Measurements from ENCODE around the gene MSLN.

MSLN gene

GRCh38 chr16:728890-729744 lies 31.4 kb upstream of the MSLN start:
- no peak overlapping the region for H3K27ac ChIP-seq (ENCODE audit: low read depth in 2 of 2, low read length in 2 of 2)
- H3K4me1 ChIP-seq (ENCODE audit: control insufficient read depth in 2 of 2, insufficient read depth in 2 of 2, low read length in 2 of 2), result peaks cover 10 to 20% of the 10 kb centered on the region in 2 donors
- peaks cover 9 to 22% of the 10 kb centered on the region in 2 donors for H3K27me3 ChIP-seq (ENCODE audit: control insufficient read depth in 2 of 2, insufficient read depth in 2 of 2, low read length in 2 of 2)
- peaks cover 20 to 21% of the 10 kb centered on the region in 2 donors for H3K36me3 ChIP-seq (ENCODE audit: control insufficient read depth in 2 of 2, insufficient read depth in 2 of 2, low read length in 2 of 2)
- no peak overlapping the region for H3K9ac ChIP-seq (ENCODE audit: low read depth in 1 of 2, low read length in 2 of 2)
- no peaks in the 10 kb centered on the region for H3K9me3 ChIP-seq (ENCODE audit: control insufficient read depth in 2 of 2, low read length in 2 of 2)
- H3K4me3 ChIP-seq (ENCODE audit: low read length in 2 of 2), result no peak overlapping the region

DNA sequence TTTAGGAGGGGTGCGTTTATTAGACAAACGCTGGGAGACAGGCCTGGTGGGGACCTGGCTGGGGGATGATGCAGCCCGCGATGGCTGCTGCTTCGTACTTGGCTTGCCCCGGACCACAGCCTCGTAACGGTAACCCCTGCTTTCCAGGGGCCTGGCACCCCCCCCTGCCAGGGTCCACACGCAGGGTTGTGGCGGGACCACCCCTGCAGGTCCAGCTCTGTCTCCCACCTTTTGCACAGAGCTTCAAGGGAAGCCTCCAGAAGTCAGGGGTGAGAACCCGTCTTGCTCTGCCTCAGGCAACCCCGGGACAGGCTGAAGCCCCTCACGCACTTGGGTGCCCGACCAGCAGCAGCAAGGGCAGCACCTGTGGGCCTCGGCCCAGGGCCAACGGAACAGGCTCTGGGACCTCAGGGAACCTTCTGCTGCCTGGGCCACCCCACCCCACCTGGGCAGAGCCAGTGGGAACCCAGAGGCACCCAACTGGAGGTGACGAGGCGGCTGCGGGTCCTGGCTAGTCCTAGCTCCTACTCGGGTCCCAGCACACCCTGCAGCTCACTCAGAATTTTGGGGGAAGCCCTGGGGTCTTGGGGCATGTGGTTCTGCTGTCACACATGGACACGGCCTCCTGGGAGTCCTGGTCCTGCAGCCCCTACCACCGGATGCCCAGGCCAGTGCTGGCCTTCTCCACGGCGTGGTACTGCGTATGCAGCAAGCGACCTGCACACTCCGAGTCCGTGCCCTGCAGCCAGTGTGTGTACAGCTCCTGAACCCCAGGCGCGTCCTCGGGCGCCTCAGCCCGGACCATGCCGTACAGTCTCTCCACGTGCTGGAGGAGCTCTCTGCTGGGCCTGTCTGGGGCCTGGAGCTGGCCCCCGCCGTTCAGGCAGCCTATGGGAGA lies 30.5 kb upstream of the MSLN start:
- peaks cover 10 to 20% of the 10 kb centered on the region in 2 donors for H3K4me1 ChIP-seq (ENCODE audit: control insufficient read depth in 2 of 2, insufficient read depth in 2 of 2, low read length in 2 of 2)
- H3K9ac ChIP-seq (ENCODE audit: low read depth in 1 of 2, low read length in 2 of 2), result no peak overlapping the region
- peaks cover 27 to 28% of the 10 kb centered on the region in 2 donors for H3K36me3 ChIP-seq (ENCODE audit: control insufficient read depth in 2 of 2, insufficient read depth in 2 of 2, low read length in 2 of 2)
- H3K27ac ChIP-seq (ENCODE audit: low read depth in 2 of 2, low read length in 2 of 2), result no peak overlapping the region
- H3K9me3 ChIP-seq (ENCODE audit: control insufficient read depth in 2 of 2, low read length in 2 of 2), result no peaks in the 10 kb centered on the region
- no peak overlapping the region for H3K4me3 ChIP-seq (ENCODE audit: low read length in 2 of 2)
- peaks cover 9 to 22% of the 10 kb centered on the region in 2 donors for H3K27me3 ChIP-seq (ENCODE audit: control insufficient read depth in 2 of 2, insufficient read depth in 2 of 2, low read length in 2 of 2)

DNA sequence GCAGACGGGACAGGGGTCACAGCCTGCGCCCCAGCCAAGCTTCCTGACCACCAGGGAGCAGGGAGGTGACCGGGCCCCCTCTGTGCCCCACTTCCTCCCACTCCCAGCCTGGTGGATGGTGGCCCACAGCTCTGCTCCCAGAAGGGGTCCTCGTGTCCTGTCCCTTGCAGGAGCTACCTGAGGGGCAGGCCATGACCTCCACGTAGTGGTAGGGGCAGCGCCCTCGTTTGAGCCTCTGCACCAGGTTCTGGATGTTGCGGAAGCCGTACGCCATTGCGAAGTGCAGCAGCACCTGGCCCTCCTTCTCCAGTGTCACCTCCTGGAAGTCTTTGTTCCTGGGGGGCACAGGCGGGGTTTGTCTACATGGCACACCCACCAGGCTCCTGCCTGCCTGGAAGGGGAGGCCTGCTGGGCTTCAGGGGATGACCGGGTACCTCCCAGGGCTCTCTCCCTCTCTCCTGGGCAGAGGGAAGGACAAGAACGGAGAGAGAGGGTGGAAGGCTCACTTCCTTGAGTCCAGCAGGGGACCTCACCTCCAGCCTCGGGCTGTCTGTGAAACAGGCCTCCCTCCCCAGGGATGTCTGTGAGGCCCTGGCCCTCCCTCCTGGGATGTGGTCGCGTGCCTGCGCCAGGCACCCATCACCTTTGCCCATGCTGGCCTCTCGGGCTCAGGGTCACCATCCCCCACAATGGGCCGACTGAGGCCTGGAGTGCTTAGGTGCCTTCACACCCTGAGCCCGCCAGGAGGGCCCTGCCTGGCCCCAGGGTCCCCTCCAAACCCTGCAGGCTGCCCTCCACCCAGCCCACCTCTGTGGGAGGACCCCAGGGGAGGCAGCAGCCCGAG lies 29.6 kb upstream of the MSLN start:
- H3K4me3 ChIP-seq (ENCODE audit: low read length in 2 of 2), result no peak overlapping the region
- H3K27ac ChIP-seq (ENCODE audit: low read depth in 2 of 2, low read length in 2 of 2), result no peak overlapping the region
- no peaks in the 10 kb centered on the region for H3K9me3 ChIP-seq (ENCODE audit: control insufficient read depth in 2 of 2, low read length in 2 of 2)
- no peak overlapping the region for H3K9ac ChIP-seq (ENCODE audit: low read depth in 1 of 2, low read length in 2 of 2)
- peaks cover 4 to 14% of the 10 kb centered on the region in 2 donors for H3K27me3 ChIP-seq (ENCODE audit: control insufficient read depth in 2 of 2, insufficient read depth in 2 of 2, low read length in 2 of 2)
- H3K4me1 ChIP-seq (ENCODE audit: control insufficient read depth in 2 of 2, insufficient read depth in 2 of 2, low read length in 2 of 2), result peaks cover 10 to 17% of the 10 kb centered on the region in 2 donors
- H3K36me3 ChIP-seq (ENCODE audit: control insufficient read depth in 2 of 2, insufficient read depth in 2 of 2, low read length in 2 of 2), result peaks cover 32 to 33% of the 10 kb centered on the region in 2 donors

DNA sequence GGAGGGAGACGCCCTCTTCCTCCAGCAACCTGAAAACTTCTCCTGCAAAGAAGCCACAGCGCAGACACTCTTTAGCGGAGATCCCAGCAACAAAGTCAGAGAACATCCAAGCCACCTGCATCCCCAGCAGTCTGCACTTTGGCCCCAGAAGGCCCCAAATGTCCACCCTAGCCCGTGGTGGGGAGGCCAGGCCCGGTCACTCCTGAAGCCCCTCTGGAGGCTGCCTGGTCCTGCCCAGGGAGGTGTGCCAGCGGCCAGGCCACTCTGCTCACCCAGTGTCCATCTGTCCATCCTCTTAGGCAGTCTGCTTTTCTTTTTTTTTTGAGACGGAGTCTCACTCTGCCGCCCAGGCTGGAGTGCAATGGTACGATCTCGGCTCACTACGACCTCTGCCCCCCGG lies 28.2 kb upstream of the MSLN start:
- Histone ChIP-seq H3K4me1 (ENCODE audit: control insufficient read depth in 2 of 2, insufficient read depth in 2 of 2, low read length in 2 of 2) (peaks cover 7 to 8% of the 10 kb centered on the region in 2 donors), H3K36me3 (ENCODE audit: control insufficient read depth in 2 of 2, insufficient read depth in 2 of 2, low read length in 2 of 2) (peaks cover 38 to 45% of the 10 kb centered on the region in 2 donors), H3K27ac (ENCODE audit: low read depth in 2 of 2, low read length in 2 of 2) (no peak overlapping the region), H3K9ac (ENCODE audit: low read depth in 1 of 2, low read length in 2 of 2) (no peak overlapping the region), H3K9me3 (ENCODE audit: control insufficient read depth in 2 of 2, low read length in 2 of 2) (no peaks in the 10 kb centered on the region), H3K27me3 (ENCODE audit: control insufficient read depth in 2 of 2, insufficient read depth in 2 of 2, low read length in 2 of 2) (peaks cover 0 to 4% of the 10 kb centered on the region in 2 donors), H3K4me3 (ENCODE audit: low read length in 2 of 2) (no peak overlapping the region)

GRCh38 chr16:732936-733335 lies 27.6 kb upstream of the MSLN start:
- H3K27ac ChIP-seq (ENCODE audit: low read depth in 2 of 2, low read length in 2 of 2), result no peak overlapping the region
- H3K4me1 ChIP-seq (ENCODE audit: control insufficient read depth in 2 of 2, insufficient read depth in 2 of 2, low read length in 2 of 2), result peaks cover 3 to 4% of the 10 kb centered on the region in 2 donors
- peaks cover 41 to 50% of the 10 kb centered on the region in 2 donors for H3K36me3 ChIP-seq (ENCODE audit: control insufficient read depth in 2 of 2, insufficient read depth in 2 of 2, low read length in 2 of 2)
- no peaks in the 10 kb centered on the region for H3K27me3 ChIP-seq (ENCODE audit: control insufficient read depth in 2 of 2, insufficient read depth in 2 of 2, low read length in 2 of 2)
- H3K9me3 ChIP-seq (ENCODE audit: control insufficient read depth in 2 of 2, low read length in 2 of 2), result no peaks in the 10 kb centered on the region
- no peak overlapping the region for H3K9ac ChIP-seq (ENCODE audit: low read depth in 1 of 2, low read length in 2 of 2)
- H3K4me3 ChIP-seq (ENCODE audit: low read length in 2 of 2), result no peak overlapping the region

GRCh38 chr16:733382-734207 lies 26.9 kb upstream of the MSLN start:
- Histone ChIP-seq H3K9ac (ENCODE audit: low read depth in 1 of 2, low read length in 2 of 2) (no peak overlapping the region), H3K27ac (ENCODE audit: low read depth in 2 of 2, low read length in 2 of 2) (no peak overlapping the region), H3K36me3 (ENCODE audit: control insufficient read depth in 2 of 2, insufficient read depth in 2 of 2, low read length in 2 of 2) (peaks cover 41 to 52% of the 10 kb centered on the region in 2 donors)

GRCh38 chr16:734208-734980 lies 26.1 kb upstream of the MSLN start:
- no peak overlapping the region for H3K9ac ChIP-seq (ENCODE audit: low read depth in 1 of 2, low read length in 2 of 2)
- H3K4me3 ChIP-seq (ENCODE audit: low read length in 2 of 2), result no peak overlapping the region
- no peaks in the 10 kb centered on the region for H3K9me3 ChIP-seq (ENCODE audit: control insufficient read depth in 2 of 2, low read length in 2 of 2)
- H3K36me3 ChIP-seq (ENCODE audit: control insufficient read depth in 2 of 2, insufficient read depth in 2 of 2, low read length in 2 of 2), result peaks cover 41 to 52% of the 10 kb centered on the region in 2 donors
- no peaks in the 10 kb centered on the region for H3K27me3 ChIP-seq (ENCODE audit: control insufficient read depth in 2 of 2, insufficient read depth in 2 of 2, low read length in 2 of 2)
- H3K27ac ChIP-seq (ENCODE audit: low read depth in 2 of 2, low read length in 2 of 2), result no peak overlapping the region
- no peaks in the 10 kb centered on the region for H3K4me1 ChIP-seq (ENCODE audit: control insufficient read depth in 2 of 2, insufficient read depth in 2 of 2, low read length in 2 of 2)

More at GRCh38 chr16:733382-734207, 26.9 kb upstream of the MSLN start:
- Histone ChIP-seq H3K27me3 (ENCODE audit: control insufficient read depth in 2 of 2, insufficient read depth in 2 of 2, low read length in 2 of 2) (no peaks in the 10 kb centered on the region), H3K9me3 (ENCODE audit: control insufficient read depth in 2 of 2, low read length in 2 of 2) (no peaks in the 10 kb centered on the region), H3K4me3 (ENCODE audit: low read length in 2 of 2) (no peak overlapping the region), H3K4me1 (ENCODE audit: control insufficient read depth in 2 of 2, insufficient read depth in 2 of 2, low read length in 2 of 2) (peaks cover under 1 to 1% of the 10 kb centered on the region in 2 donors)

- no peak overlapping the region for H3K9ac ChIP-seq (ENCODE audit: low read depth in 1 of 2, low read length in 2 of 2)
- no peaks in the 10 kb centered on the region for H3K27me3 ChIP-seq (ENCODE audit: control insufficient read depth in 2 of 2, insufficient read depth in 2 of 2, low read length in 2 of 2)
- H3K36me3 ChIP-seq (ENCODE audit: control insufficient read depth in 2 of 2, insufficient read depth in 2 of 2, low read length in 2 of 2), result peaks cover 41 to 50% of the 10 kb centered on the region in 2 donors
- H3K4me3 ChIP-seq (ENCODE audit: low read length in 2 of 2), result no peak overlapping the region
- no peak overlapping the region for H3K27ac ChIP-seq (ENCODE audit: low read depth in 2 of 2, low read length in 2 of 2)
- H3K9me3 ChIP-seq (ENCODE audit: control insufficient read depth in 2 of 2, low read length in 2 of 2), result no peaks in the 10 kb centered on the region
- peaks cover 6 to 7% of the 10 kb centered on the region in 2 donors for H3K4me1 ChIP-seq (ENCODE audit: control insufficient read depth in 2 of 2, insufficient read depth in 2 of 2, low read length in 2 of 2)
Measured at GRCh38 chr16:734981-735881, 25.3 kb upstream of the MSLN start.

Data from mucosa of rectum (tissue), 2 donors.